ENCODE data around the gene ZNF3.

Gene ZNF3

DNA sequence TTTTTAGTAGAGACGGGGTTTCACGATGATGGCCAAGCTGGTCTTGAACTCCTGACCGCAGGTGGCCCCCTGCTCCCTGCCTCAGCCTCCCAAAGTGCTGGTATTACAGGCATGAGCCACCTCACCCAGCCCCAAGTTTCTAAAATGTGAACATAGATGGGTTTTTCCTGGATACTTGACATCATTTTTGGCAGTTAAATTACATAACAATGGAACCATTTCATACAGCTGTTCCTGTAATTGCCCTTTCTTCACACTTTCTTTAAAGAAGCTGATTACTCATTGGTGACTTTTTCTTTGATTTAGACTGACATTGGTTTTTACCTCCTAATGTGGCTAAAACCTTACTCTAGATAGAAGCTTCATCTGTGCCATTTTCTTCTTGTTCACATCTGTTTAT, 60.2 kb downstream of the ZNF3 start:
- H3K27ac ChIP-seq (ENCODE audit: low read depth, low read length) = no peak overlapping the region
- no peaks in the 10 kb centered on the region for H3K27me3 ChIP-seq (ENCODE audit: control insufficient read depth, insufficient read depth, low read length)
- peak overlapping the region; percentile 16 for H3K9ac ChIP-seq (ENCODE audit: low read length)
- H3K4me3 ChIP-seq (ENCODE audit: low read depth, low read length) = no peak overlapping the region
- peaks cover 7% of the 10 kb centered on the region for H3K4me1 ChIP-seq (ENCODE audit: control insufficient read depth, insufficient read depth, low read length)
- H3K36me3 ChIP-seq (ENCODE audit: control insufficient read depth, insufficient read depth, low read length) = peaks cover 48% of the 10 kb centered on the region
- no peaks in the 10 kb centered on the region for H3K9me3 ChIP-seq (ENCODE audit: control insufficient read depth, insufficient read depth, low read depth, low read length)

Measured in HUES6 (cell line).